ENCODE results near the gene GATA5. TPM values are rescaled to one million over a fixed set of nuclear protein-coding genes. Genes with fewer than 3 reads are reported as not detected.

Gene GATA5
- total and polyA plus RNA-seq, 2 donors (not counting 3 experiments of a cell fraction or from before 2014, with no cell fraction given) = not detected

GRCh38 chr20:62525014-62525413, 49.2 kb upstream of the GATA5 start:
- Histone ChIP-seq H3K36me3 (ENCODE audit: control insufficient read depth in 2 of 2, extremely low read depth in 1 of 2, insufficient read depth in 2 of 2, low read length in 2 of 2) (no peaks in the 10 kb centered on the region), H3K4me3 (replicated peaks in 1 of 3; ENCODE audit: insufficient read depth in 1 of 3, low read depth in 1 of 3, low read length in 3 of 3) (no peak overlapping the region), H3K9ac (replicated peaks; ENCODE audit: extremely low read depth, insufficient read depth, low read length) (no peak overlapping the region), H4K20me1 (replicated peaks; ENCODE audit: control insufficient read depth, extremely low read depth, insufficient read depth, low read length) (no peaks in the 10 kb centered on the region), H3K27ac (ENCODE audit: insufficient read depth, low read depth, low read length) (no peak overlapping the region), H3K27me3 (ENCODE audit: control insufficient read depth in 2 of 2, insufficient read depth in 2 of 2, low read length in 2 of 2) (peaks cover 13 to 22% of the 10 kb centered on the region in 2 experiments), H3K79me2 (ENCODE audit: control insufficient read depth, insufficient read depth, low read length) (no peaks in the 10 kb centered on the region), H3K9me1 (replicated peaks; ENCODE audit: control insufficient read depth, extremely low read depth, insufficient read depth, low read length) (no peaks in the 10 kb centered on the region), H2AFZ (ENCODE audit: low read depth, low read length) (no peak overlapping the region), H3K4me2 (ENCODE audit: insufficient read depth, low read length) (no peak overlapping the region), H3K9me3 (replicated peaks; ENCODE audit: control insufficient read depth, insufficient read depth, low read length) (no peaks in the 10 kb centered on the region), H3K4me1 (ENCODE audit: control insufficient read depth, extremely low read depth, insufficient read depth, low read length) (no peaks in the 10 kb centered on the region)
- FAIRE-seq (no peak), DNase-seq (ENCODE audit: low read depth, low spot score) (no peak)
- intact Hi-C loops (cut with micrococcal nuclease) (no loop called here), dilution Hi-C loops (cut with MboI; ENCODE audit: extremely low pct_ligation_motif_present, low sequenced_read_pairs) (no loop called here)
- ChIA-PET POLR2A (no interaction called here), CTCF (interaction anchor here (1.6 kb wide), 1 partner anchor 25 kb away, joined by 4 read pairs; no protein-coding TSS in a partner anchor)
- TF ChIP-seq GATA2 (IDR thresholded peaks at IDR 0.05; ENCODE audit: insufficient read depth, insufficient read length, low read depth, low read length) = no peak
- no peak for TF ChIP-seq FOS (IDR thresholded peaks at IDR 0.05; ENCODE audit: borderline replicate concordance, insufficient read depth, low read length)
- no peak for TF ChIP-seq EZH2 (IDR thresholded peaks at IDR 0.05; ENCODE audit: borderline replicate concordance, low read depth, low read length, severe bottlenecking)
- TF ChIP-seq JUN (IDR thresholded peaks at IDR 0.05; ENCODE audit: borderline replicate concordance, insufficient read depth, insufficient read length, low read depth) = no peak
- no peak for TF ChIP-seq MYC (IDR thresholded peaks at IDR 0.05; ENCODE audit: low read depth, low read length)
- TF ChIP-seq MAX (IDR thresholded peaks at IDR 0.05; ENCODE audit: insufficient read depth, insufficient read length) = no peak
- no peak for TF ChIP-seq CTCF (IDR thresholded peaks at IDR 0.05; ENCODE audit: extremely low read depth in 1 of 2, insufficient read depth in 1 of 2, low read depth in 1 of 2, low read length in 2 of 2)
- TF ChIP-seq POLR2AphosphoS5 (IDR thresholded peaks at IDR 0.05; ENCODE audit: insufficient read depth, low read depth, low read length) = no peak
- TF ChIP-seq POLR2A (IDR thresholded peaks at IDR 0.05; ENCODE audit: low read depth, low read length) = no peak
- BruUV-seq (replicated peaks) = no TSS peak

Measured in endothelial cell of umbilical vein (primary cell).